ENCODE measurements around the gene RAB13.
"Not testable (repeated sequence)": the region's sequence is repeated elsewhere in the genome, so short reads cannot be mapped to it uniquely, and the experiment has no call there.

The RAB13 gene

DNA sequence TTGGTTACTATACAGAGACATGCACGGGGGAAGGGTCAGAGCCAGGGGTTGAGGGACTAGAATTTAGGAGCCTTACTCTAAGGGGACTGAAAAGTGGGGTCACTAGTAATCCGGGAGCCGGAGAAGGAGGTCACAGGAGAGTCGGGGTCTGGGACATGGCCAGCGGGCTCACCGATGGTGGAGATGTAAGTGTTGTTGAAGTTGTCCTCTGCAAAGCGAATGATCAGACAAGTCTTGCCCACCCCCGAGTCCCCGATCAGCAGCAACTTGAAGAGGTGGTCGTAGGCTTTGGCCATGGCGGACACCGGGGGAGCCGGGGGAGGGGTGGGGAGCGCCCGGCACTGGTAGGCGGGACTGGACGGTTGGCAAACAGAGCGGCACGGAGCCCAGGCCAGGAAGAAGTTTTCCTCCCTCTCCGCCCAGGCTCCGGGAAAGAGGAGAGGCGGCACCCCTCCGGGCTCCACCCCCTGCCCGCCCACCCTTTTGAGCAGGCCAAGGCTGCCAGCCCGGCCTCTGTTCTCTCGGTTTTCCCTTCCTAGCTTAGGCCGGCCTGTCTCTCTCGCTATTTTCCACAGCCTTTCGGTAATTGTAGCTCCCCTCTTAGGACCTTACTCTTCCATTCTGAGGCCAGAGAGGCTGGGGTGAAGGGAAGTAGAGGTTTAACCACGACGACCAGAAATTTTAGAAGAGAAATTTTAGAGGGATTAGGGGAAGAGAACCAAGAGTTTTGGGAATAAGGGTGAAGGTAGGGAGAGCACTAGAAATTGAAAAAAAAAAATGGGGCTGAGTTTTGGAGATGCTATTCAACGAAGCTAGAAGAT, at the start of gene RAB13:
RAB13 (minus strand) TSS at position 399 of the 821 bp plus-strand sequence; CDS start at position 296, 103 bp downstream.
- DNase-seq (ENCODE audit: low read depth, low spot score) = no peak

- not testable (repeated sequence) for DNase-seq (ENCODE audit: low read depth, low spot score)
Measured at GRCh38 chr1:154033697-154034096, 47.6 kb upstream of the RAB13 start.

DNA sequence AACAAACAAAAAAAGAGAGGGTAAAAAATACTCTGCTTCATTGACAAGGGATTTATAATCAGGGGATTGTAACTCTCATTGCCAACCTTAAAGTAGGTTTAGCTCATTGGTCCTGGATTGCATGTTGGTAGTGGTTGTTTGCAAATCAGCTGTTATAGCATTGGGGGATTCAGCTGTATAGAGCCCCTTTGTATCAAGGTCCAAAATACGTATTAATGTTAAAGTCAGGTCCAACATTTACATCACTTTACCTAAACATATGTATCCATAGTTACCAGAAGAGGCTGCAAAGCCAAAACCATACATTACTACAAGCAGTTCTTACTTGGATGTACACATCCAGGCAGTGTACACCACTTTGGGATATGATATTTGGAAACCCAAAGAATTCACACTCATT, 33.8 kb upstream of the RAB13 start:
- DNase-seq (ENCODE audit: low read depth, low spot score) = no peak

GRCh38 chr1:154019269-154019668, 33.1 kb upstream of the RAB13 start:
- no peak for DNase-seq (ENCODE audit: low read depth, low spot score)

DNA sequence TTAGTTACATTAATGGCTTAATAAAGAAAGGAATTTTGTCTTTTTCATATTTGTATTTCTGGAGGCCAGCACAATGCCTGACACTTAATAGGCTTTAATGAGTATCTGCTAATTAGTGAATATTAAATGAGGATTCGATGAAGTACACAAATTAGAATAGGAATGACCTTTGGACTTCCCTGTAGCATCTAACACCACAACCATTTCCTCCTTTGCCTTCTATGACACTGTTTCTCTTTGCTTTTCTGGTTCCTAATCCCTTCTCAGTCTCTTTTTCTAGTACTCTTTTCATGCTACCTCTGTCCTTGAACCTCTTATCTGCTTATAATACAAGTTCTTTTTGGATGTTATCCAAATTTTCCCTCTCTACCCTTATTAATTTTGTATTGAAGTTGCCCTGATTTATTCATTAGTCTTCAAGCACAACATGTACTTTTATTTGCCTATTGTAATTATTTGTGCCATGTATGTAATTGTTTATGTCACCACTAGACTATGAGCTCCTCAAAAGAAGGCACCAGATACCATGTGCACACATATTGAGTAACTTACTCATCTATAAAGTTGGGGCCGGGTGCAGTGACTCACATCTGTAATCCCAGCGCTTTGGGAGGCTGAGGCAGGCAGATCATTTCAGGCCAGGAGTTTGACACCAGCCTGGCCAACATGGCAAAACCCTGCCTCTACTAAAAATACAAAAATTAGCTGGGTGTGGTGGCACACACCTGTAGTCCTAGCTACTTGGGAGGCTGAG, 28.2 kb upstream of the RAB13 start:
- no peak for DNase-seq (ENCODE audit: low read depth, low spot score)

DNA sequence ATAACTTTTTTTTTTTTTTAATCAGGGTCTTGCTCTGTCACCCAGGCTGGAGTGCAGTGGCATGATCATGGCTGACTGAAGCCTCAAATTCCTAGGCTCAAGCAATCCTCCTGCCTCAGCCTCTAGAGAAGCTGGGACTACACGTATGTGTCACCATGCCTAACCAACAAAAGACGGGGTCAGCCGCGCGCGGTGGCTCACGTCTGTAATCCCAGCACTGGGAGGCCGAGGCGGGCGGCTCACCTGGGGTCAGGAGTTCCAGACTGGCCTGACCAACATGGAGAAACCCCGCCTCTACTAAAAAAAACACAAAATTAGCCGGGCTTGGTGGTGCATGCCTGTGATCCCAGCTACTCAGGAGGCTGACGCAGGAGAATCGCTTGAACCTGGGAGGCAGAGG, 26.4 kb upstream of the RAB13 start:
- DNase-seq (ENCODE audit: low read depth, low spot score) = not testable (repeated sequence)

- no peak for DNase-seq (ENCODE audit: low read depth, low spot score)
Measured at GRCh38 chr1:154012129-154012528, 26.0 kb upstream of the RAB13 start.

DNA sequence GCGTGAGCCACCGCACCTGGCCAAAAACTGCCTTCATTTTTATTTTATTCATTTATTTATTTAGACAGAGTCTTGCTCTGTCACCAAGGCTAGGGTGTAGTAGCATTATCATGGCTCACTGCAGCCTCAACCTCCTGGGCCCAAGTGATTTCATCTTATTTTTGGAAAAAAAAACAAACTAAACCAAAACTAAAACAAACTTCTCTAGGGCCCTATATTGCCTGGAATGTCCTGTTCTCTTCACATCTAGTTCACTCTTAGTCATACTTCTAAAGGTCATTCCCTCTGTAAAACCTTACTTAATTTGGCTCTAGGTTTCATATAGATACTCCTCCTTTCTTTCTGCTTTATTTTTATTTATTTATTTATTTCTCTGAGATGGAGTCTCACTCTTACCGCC, 20.0 kb upstream of the RAB13 start:
- no peak for DNase-seq (ENCODE audit: low read depth, low spot score)

- no peak for DNase-seq (ENCODE audit: low read depth, low spot score)
Measured at GRCh38 chr1:154000420-154000819, 14.3 kb upstream of the RAB13 start.

GRCh38 chr1:153996882-153997281, 10.7 kb upstream of the RAB13 start:
- DNase-seq (ENCODE audit: low read depth, low spot score) = not testable (repeated sequence)

- no peak for DNase-seq (ENCODE audit: low read depth, low spot score)
Measured at GRCh38 chr1:153995640-153996039, 9.5 kb upstream of the RAB13 start.

- DNase-seq (ENCODE audit: low read depth, low spot score) = no peak
Measured at GRCh38 chr1:153995202-153995601, 9.1 kb upstream of the RAB13 start.

- DNase-seq (ENCODE audit: low read depth, low spot score) = no peak
Measured at GRCh38 chr1:153991806-153992205, 5.7 kb upstream of the RAB13 start.

DNA sequence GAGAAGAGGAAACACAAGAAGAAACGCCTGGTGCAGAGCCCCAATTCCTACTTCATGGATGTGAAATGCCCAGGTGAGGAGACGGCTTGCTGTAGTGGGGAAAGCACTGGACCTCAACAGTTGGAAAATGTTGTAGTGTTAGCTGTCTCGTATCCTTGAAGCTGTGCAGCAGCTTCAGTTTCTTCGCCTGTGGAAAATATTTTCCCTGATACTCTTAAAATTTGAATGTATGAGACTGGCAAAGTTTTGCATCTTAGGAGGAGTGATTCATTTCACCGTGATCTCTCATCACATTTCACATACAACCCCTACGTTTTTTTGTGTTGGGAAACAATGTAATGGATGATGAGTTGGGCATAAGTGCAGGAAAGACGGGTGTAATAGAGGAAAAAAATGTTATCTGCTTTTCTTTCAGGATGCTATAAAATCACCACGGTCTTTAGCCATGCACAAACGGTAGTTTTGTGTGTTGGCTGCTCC, 5.1 kb upstream of the RAB13 start:
- DNase-seq (ENCODE audit: low read depth, low spot score) = no peak

GRCh38 chr1:153990468-153991150, 4.5 kb upstream of the RAB13 start, which contains the start of gene RPS27:
Gene RPS27, plus strand, starts transcription at chr1:153990762. Its CDS starts 35 bp downstream, at chr1:153990797.
- peak; percentile 88 for DNase-seq (ENCODE audit: low read depth, low spot score)

DNA sequence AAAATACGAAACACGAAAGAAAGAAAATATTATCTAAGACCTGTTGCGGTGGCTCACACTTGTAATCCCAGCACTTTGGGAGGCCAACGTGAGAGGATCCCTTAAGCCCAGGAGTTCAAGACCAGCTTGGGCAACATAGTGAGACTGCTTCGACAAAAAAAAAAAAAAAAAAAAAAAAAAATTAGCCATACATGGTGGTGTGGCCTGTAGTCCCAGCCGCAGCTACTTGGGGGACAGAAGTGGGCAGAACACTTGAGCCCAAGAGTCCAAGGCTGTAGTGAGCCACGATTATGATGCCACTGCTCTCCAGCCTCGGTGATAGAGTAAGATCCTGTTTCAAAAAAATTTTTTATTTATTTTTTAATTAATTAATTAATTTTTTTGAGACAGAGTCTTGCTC, 1.5 kb upstream of the RAB13 start:
- DNase-seq (ENCODE audit: low read depth, low spot score) = no peak

- peak; percentile 46 for DNase-seq (ENCODE audit: low read depth, low spot score)
Measured at GRCh38 chr1:153985341-153985912, 712 bp downstream of the RAB13 start.

- DNase-seq (ENCODE audit: low read depth, low spot score) = no peak
Measured at GRCh38 chr1:153984123-153984894, 1.8 kb downstream of the RAB13 start.

DNA sequence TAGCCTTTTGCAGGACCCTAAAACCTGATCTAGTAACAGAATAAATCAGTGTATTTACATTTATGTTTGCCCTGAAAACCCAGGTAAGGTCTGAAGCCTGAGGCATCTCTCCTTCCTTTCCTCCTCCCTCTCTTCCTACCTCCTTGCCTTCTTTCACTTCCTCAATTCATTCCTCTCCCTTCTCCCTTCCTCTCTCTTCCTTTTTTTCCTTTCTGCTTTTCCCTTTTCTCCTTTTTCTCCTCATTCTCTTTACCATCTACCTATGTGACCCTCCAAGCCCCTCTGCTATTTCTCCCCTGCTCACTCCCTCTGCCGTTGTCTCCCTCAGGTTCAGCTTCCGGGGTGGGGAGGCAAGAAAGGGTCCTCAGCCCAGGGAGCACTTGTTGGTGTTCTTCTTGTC, 4.4 kb downstream of the RAB13 start:
- not testable (repeated sequence) for DNase-seq (ENCODE audit: low read depth, low spot score)

DNA sequence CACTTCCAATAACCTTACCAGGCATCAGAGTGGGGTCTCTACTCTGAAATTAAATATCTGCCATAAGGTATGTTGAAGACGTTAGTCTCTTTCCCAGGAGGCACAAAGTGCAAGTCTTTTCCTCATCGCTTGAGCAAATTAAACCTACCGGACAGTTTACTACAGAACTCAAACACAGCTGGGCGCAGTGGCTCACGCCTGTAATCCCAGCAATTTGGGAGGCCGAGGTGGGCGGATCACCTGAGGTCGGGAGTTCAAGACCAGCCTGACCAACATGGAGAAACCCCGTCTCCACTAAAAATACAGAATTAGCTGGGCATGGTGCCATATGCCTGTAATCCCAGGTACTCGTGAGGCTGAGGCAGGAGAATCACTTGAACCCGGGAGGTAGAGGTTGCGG, 7.0 kb downstream of the RAB13 start:
- not testable (repeated sequence) for DNase-seq (ENCODE audit: low read depth, low spot score)
